GM19467 (cell line): ENCODE measurements around the gene CAPS.
"Not testable (repeated sequence)": the region's sequence is repeated elsewhere in the genome, so short reads cannot be mapped to it uniquely, and the experiment has no call there.

Experiments used
- ATAC-seq: cut with Tn5 transposase; IDR thresholded peaks from one replicate; pipeline ENCODE4 v1.9.1; 2021; ENCODE audit warnings: mild to moderate bottlenecking, moderate library complexity; ENCODE audit not compliant: unreplicated experiment

Gene CAPS

GRCh38 chr19:5913739-5914357 lies at the start of gene CAPS:
Gene CAPS, plus strand, starts transcription at chr19:5914254. Its CDS starts 153 bp downstream, at chr19:5914407.
- no peak for ATAC-seq

- no peak for ATAC-seq
Observed at GRCh38 chr19:5864725-5865486, 49.1 kb upstream of the CAPS start.

- no peak for ATAC-seq
Observed at GRCh38 chr19:5865772-5866171, 48.3 kb upstream of the CAPS start.

GRCh38 chr19:5867201-5868136 lies 46.6 kb upstream of the CAPS start:
- ATAC-seq: no peak

- no peak for ATAC-seq
Observed at GRCh38 chr19:5870986-5871394, 43.1 kb upstream of the CAPS start.

- no peak for ATAC-seq
Observed at GRCh38 chr19:5873617-5874199, 40.3 kb upstream of the CAPS start.

- not testable (repeated sequence) for ATAC-seq
Observed at GRCh38 chr19:5874496-5874895, 39.6 kb upstream of the CAPS start.

- ATAC-seq: no peak
Observed at GRCh38 chr19:5877427-5877826, 36.6 kb upstream of the CAPS start.

GRCh38 chr19:5877882-5878281 lies 36.2 kb upstream of the CAPS start:
- ATAC-seq: no peak

GRCh38 chr19:5880196-5880595 lies 33.9 kb upstream of the CAPS start:
- no peak for ATAC-seq

- no peak for ATAC-seq
Observed at GRCh38 chr19:5880604-5881078, 33.4 kb upstream of the CAPS start.

GRCh38 chr19:5881543-5882299 lies 32.3 kb upstream of the CAPS start:
- no peak for ATAC-seq

- ATAC-seq: no peak
Observed at GRCh38 chr19:5882421-5882968, 31.6 kb upstream of the CAPS start.

GRCh38 chr19:5883157-5883873 lies 30.7 kb upstream of the CAPS start:
- ATAC-seq: not testable (repeated sequence)

GRCh38 chr19:5884065-5884811 lies 29.8 kb upstream of the CAPS start:
- ATAC-seq: not testable (repeated sequence)

- ATAC-seq: no peak
Observed at GRCh38 chr19:5889288-5889971, 24.6 kb upstream of the CAPS start.

- no peak for ATAC-seq
Observed at GRCh38 chr19:5890099-5890498, 24.0 kb upstream of the CAPS start.

GRCh38 chr19:5891572-5891937 lies 22.5 kb upstream of the CAPS start:
- ATAC-seq: no peak
